ENCODE measurements around the gene CEACAM21. TPM values are rescaled to one million over a fixed set of nuclear protein-coding genes. Genes with fewer than 3 reads are reported as not detected.

CEACAM21 gene
- total RNA-seq, 6 experiments from 2014 or later, result 0.49 to 1.4 (median 1.2) TPM; not detected in 1

DNA sequence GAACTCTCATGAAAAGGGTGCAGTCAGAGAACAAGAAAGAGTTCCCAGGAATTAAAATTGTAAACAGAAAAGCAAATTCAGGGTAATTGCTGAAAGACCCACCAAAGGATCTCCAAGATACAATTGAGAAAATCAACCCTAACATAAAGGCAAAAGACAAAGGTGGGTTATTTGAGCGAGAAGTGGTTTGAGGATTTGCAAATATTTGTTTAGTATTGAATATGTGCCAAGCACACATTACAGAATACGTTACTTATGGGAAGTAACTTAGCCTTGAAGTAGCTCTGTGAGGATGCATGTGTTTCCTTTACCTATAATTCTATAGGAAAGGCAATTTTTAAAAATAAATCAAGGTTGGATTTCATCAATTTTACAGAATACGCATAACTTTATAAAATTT is 10.0 kb upstream of the CEACAM21 start:
- ATAC-seq (no peak), DNase-seq (no peak)
- Histone ChIP-seq H3K4me3 (no peak overlapping the region), H3K4me1 (no peaks in the 10 kb centered on the region), H3K9me3 (no peaks in the 10 kb centered on the region), H3K36me3 (no peaks in the 10 kb centered on the region), H3K27ac (no peak overlapping the region), H3K27me3 (peaks cover 0 to 15% of the 10 kb centered on the region in 2 donors)
- TF ChIP-seq, protein P1, sequence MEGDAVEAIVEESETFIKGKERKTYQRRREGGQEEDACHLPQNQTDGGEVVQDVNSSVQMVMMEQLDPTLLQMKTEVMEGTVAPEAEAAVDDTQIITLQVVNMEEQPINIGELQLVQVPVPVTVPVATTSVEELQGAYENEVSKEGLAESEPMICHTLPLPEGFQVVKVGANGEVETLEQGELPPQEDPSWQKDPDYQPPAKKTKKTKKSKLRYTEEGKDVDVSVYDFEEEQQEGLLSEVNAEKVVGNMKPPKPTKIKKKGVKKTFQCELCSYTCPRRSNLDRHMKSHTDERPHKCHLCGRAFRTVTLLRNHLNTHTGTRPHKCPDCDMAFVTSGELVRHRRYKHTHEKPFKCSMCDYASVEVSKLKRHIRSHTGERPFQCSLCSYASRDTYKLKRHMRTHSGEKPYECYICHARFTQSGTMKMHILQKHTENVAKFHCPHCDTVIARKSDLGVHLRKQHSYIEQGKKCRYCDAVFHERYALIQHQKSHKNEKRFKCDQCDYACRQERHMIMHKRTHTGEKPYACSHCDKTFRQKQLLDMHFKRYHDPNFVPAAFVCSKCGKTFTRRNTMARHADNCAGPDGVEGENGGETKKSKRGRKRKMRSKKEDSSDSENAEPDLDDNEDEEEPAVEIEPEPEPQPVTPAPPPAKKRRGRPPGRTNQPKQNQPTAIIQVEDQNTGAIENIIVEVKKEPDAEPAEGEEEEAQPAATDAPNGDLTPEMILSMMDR (IDR thresholded peaks at IDR 0.05), result no peak
- TF ChIP-seq POLR2A (IDR thresholded peaks at IDR 0.05), result no peak
- intact Hi-C loops (cut with DNase I), result loop anchor here in 1 of 2 donors (10.0 kb wide), 1 partner anchor 111 kb away; no protein-coding TSS in a partner anchor
- WGBS (ENCODE audit: insufficient coverage, low coverage, low lambda C conversion rate, missing lambda C conversion rate), result 22% methylated on average over 3 of the region's 3 CpGs

DNA sequence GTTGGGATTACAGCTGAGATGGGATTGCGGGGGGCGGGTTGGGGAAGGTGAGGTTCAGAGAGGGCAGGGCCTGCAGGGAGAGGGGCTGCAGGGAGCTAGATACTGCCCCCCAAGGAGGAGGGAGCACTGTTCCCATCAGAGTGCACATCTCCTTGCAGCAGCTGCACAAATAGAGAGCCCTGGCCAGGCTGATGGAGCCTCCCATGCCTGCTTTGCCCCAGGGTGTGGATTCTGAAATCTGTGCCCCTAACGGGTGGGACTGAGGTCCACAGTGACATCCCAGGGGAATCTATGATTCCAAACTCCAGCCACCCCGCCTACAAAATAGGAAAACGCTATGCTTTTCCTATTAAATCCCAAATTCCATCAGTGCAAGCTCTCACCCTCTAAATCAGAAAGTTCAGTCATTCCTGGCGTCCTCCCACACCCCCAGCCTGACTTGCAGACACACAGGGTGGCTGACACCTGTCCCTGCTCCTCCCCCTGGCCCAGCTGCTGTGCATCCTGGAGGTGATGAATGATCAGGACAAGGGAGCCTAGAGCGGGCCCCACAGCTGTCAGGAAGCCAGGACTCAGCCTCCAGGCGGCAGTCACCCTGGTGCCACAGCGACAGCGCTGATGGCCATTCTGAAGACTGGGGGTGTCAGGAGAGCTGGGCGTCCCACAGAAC is 6.3 kb upstream of the CEACAM21 start:
- ATAC-seq, result no peak
- Histone ChIP-seq H3K36me3 (no peaks in the 10 kb centered on the region), H3K4me3 (no peak overlapping the region), H3K27me3 (peaks cover 0 to 7% of the 10 kb centered on the region in 2 donors), H3K27ac (no peak overlapping the region), H3K4me1 (no peaks in the 10 kb centered on the region), H3K9me3 (no peaks in the 10 kb centered on the region)
- DNase-seq, result no peak
- intact Hi-C loops (cut with DNase I), result loop anchor here in 1 of 2 donors (10.0 kb wide), 1 partner anchor 115 kb away; no protein-coding TSS in a partner anchor
- TF ChIP-seq POLR2A (IDR thresholded peaks at IDR 0.05), result no peak
- TF ChIP-seq, protein P1 (IDR thresholded peaks at IDR 0.05), result no peak
- 54% methylated on average over 10 of the region's 11 CpGs for WGBS (ENCODE audit: insufficient coverage, low coverage, low lambda C conversion rate, missing lambda C conversion rate)

GRCh38 chr19:41570179-41570578 is 5.8 kb upstream of the CEACAM21 start:
- WGBS (ENCODE audit: insufficient coverage, low coverage, low lambda C conversion rate, missing lambda C conversion rate), result 30% methylated on average over 2 of the region's 3 CpGs
- ATAC-seq, result no peak
- intact Hi-C loops (cut with DNase I), result no loop called here
- TF ChIP-seq, protein P1 (IDR thresholded peaks at IDR 0.05), result no peak
- no peak for TF ChIP-seq POLR2A (IDR thresholded peaks at IDR 0.05)
- no peaks in the 10 kb centered on the region for H3K36me3 ChIP-seq
- H3K27ac ChIP-seq, result no peak overlapping the region
- no peak for DNase-seq
- H3K9me3 ChIP-seq, result no peaks in the 10 kb centered on the region
- peaks cover 0 to 1% of the 10 kb centered on the region in 2 donors for H3K27me3 ChIP-seq
- no peak overlapping the region for H3K4me3 ChIP-seq
- no peaks in the 10 kb centered on the region for H3K4me1 ChIP-seq

- DNase-seq (peak; percentile 74 to 85 (median 82)), ATAC-seq (peak; percentile 88 to 97 (median 94))
- Histone ChIP-seq H3K9me3 (no peaks in the 10 kb centered on the region), H3K27ac (no peak overlapping the region), H3K36me3 (no peaks in the 10 kb centered on the region), H3K4me1 (no peaks in the 10 kb centered on the region), H3K27me3 (no peaks in the 10 kb centered on the region), H3K4me3 (no peak overlapping the region)
- intact Hi-C loops (cut with DNase I), result no loop called here
- TF ChIP-seq, protein P1 (IDR thresholded peaks at IDR 0.05), result peak; percentile 78 to 91 (median 80)
- TF ChIP-seq POLR2A (IDR thresholded peaks at IDR 0.05), result no peak
- WGBS (ENCODE audit: insufficient coverage, low coverage, low lambda C conversion rate, missing lambda C conversion rate), result 2% methylated on average over 6 of the region's 7 CpGs
Observed at GRCh38 chr19:41570639-41571112, 5.3 kb upstream of the CEACAM21 start.
